ENCODE measurements around the gene TMEM217.

The TMEM217 gene

DNA sequence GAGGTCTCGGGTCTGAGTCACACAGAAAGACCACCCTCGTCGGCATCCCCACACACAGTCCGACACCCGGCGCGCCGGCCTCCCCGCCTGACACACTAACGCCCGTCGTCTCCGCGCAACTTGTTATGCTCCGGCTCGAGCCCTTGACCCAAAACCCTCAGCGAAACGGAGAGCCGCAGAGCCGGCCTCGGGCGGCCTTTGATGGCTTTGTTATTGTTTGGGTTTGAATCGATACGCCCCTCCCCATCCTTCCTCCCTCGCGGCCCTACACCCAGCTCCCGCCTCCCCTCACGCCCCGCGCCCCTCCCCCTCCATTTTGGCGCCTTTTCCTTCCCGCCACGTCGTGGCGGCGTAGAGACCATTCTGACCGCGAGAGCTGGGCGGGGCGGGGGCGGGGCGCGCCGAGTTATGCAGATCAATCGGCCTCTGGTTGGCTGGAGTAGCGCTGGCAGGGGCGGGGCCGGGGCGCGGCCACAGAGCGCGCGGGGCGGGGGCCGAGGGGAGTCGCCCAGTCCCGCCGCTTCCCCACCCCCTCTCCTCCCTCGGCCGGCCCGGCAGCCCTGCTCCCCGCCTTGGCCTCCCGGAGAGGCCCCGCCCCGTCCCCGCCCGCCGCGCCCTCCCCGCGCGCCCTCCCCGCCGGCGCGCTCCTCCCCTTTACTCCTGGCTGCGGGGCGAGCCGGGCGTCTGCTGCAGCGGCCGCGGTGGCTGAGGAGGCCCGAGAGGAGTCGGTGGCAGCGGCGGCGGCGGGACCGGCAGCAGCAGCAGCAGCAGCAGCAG is 88.3 kb downstream of the TMEM217 start, which contains the start of gene PIM1 (continued):
- no peak for TF ChIP-seq ATF2 (tag by site-specific recombination; IDR thresholded peaks at IDR 0.05; ENCODE audit: low read depth)
- peak; percentile 41 for TF ChIP-seq ZBTB26 (tag by site-specific recombination; optimal IDR thresholded peaks at IDR 0.05)
- TF ChIP-seq ZNF416 (tag by site-specific recombination; IDR thresholded peaks at IDR 0.05) = no peak
- TF ChIP-seq, protein P1, sequence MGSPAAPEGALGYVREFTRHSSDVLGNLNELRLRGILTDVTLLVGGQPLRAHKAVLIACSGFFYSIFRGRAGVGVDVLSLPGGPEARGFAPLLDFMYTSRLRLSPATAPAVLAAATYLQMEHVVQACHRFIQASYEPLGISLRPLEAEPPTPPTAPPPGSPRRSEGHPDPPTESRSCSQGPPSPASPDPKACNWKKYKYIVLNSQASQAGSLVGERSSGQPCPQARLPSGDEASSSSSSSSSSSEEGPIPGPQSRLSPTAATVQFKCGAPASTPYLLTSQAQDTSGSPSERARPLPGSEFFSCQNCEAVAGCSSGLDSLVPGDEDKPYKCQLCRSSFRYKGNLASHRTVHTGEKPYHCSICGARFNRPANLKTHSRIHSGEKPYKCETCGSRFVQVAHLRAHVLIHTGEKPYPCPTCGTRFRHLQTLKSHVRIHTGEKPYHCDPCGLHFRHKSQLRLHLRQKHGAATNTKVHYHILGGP (tag by site-specific recombination; IDR thresholded peaks at IDR 0.05) = no peak
- TF ChIP-seq ZBTB7A (tag by site-specific recombination; IDR thresholded peaks at IDR 0.05; ENCODE audit: low read depth) = peak; percentile 79; the same call in 1 of the 2 replicates
- no peak for TF ChIP-seq ZNF514 (tag by site-specific recombination; IDR thresholded peaks at IDR 0.05)
- no peak for TF ChIP-seq ZNF558 (tag by site-specific recombination; IDR thresholded peaks at IDR 0.05)
- no peak for TF ChIP-seq ZNF140 (tag by site-specific recombination; IDR thresholded peaks at IDR 0.05)
- no peak for TF ChIP-seq ZNF624 (tag by site-specific recombination; IDR thresholded peaks at IDR 0.05)
- no peak for TF ChIP-seq ZBTB1 (tag by site-specific recombination; IDR thresholded peaks at IDR 0.05)
- peak; percentile 34; the same call in 1 of the 2 replicates for TF ChIP-seq GFI1B (tag by site-specific recombination; IDR thresholded peaks at IDR 0.05)
- TF ChIP-seq ZIC2 (tag by site-specific recombination; IDR thresholded peaks at IDR 0.05) = peak; percentile 69
- TF ChIP-seq, protein P2, sequence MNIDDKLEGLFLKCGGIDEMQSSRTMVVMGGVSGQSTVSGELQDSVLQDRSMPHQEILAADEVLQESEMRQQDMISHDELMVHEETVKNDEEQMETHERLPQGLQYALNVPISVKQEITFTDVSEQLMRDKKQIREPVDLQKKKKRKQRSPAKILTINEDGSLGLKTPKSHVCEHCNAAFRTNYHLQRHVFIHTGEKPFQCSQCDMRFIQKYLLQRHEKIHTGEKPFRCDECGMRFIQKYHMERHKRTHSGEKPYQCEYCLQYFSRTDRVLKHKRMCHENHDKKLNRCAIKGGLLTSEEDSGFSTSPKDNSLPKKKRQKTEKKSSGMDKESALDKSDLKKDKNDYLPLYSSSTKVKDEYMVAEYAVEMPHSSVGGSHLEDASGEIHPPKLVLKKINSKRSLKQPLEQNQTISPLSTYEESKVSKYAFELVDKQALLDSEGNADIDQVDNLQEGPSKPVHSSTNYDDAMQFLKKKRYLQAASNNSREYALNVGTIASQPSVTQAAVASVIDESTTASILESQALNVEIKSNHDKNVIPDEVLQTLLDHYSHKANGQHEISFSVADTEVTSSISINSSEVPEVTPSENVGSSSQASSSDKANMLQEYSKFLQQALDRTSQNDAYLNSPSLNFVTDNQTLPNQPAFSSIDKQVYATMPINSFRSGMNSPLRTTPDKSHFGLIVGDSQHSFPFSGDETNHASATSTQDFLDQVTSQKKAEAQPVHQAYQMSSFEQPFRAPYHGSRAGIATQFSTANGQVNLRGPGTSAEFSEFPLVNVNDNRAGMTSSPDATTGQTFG (tag by site-specific recombination; IDR thresholded peaks at IDR 0.05; ENCODE audit: borderline replicate concordance) = no peak
- no peak for TF ChIP-seq ZNF623 (tag by site-specific recombination; IDR thresholded peaks at IDR 0.05)
- TF ChIP-seq YY2 (tag by site-specific recombination; IDR thresholded peaks at IDR 0.05) = 0 out of 2 replicates have a peak, but pooled peaks have one; percentile 25
- TF ChIP-seq, protein P3, sequence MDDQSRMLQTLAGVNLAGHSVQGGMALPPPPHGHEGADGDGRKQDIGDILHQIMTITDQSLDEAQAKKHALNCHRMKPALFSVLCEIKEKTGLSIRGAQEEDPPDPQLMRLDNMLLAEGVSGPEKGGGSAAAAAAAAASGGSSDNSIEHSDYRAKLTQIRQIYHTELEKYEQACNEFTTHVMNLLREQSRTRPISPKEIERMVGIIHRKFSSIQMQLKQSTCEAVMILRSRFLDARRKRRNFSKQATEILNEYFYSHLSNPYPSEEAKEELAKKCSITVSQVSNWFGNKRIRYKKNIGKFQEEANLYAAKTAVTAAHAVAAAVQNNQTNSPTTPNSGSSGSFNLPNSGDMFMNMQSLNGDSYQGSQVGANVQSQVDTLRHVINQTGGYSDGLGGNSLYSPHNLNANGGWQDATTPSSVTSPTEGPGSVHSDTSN (CRISPR knock-in tag; IDR thresholded peaks at IDR 0.05) = peak; percentile 53; the same call in 1 of the 2 replicates
- TF ChIP-seq, protein P4, sequence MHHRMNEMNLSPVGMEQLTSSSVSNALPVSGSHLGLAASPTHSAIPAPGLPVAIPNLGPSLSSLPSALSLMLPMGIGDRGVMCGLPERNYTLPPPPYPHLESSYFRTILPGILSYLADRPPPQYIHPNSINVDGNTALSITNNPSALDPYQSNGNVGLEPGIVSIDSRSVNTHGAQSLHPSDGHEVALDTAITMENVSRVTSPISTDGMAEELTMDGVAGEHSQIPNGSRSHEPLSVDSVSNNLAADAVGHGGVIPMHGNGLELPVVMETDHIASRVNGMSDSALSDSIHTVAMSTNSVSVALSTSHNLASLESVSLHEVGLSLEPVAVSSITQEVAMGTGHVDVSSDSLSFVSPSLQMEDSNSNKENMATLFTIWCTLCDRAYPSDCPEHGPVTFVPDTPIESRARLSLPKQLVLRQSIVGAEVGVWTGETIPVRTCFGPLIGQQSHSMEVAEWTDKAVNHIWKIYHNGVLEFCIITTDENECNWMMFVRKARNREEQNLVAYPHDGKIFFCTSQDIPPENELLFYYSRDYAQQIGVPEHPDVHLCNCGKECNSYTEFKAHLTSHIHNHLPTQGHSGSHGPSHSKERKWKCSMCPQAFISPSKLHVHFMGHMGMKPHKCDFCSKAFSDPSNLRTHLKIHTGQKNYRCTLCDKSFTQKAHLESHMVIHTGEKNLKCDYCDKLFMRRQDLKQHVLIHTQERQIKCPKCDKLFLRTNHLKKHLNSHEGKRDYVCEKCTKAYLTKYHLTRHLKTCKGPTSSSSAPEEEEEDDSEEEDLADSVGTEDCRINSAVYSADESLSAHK (tag by site-specific recombination; IDR thresholded peaks at IDR 0.05) = peak; percentile 66
- peak; percentile 99 for TF ChIP-seq KLF10 (tag by site-specific recombination; IDR thresholded peaks at IDR 0.05)
- TF ChIP-seq SCRT1 (tag by site-specific recombination; IDR thresholded peaks at IDR 0.05; ENCODE audit: borderline replicate concordance) = no peak
- no peak for TF ChIP-seq ZNF529 (tag by site-specific recombination; IDR thresholded peaks at IDR 0.05; ENCODE audit: insufficient replicate concordance)
- peak; percentile 68; the same call in 1 of the 2 replicates for TF ChIP-seq ZBTB21 (tag by site-specific recombination; IDR thresholded peaks at IDR 0.05)
- no peak; the same call in 1 of the 2 replicates for TF ChIP-seq MYNN (tag by site-specific recombination; IDR thresholded peaks at IDR 0.05; ENCODE audit: borderline replicate concordance)
- TF ChIP-seq, protein P5, sequence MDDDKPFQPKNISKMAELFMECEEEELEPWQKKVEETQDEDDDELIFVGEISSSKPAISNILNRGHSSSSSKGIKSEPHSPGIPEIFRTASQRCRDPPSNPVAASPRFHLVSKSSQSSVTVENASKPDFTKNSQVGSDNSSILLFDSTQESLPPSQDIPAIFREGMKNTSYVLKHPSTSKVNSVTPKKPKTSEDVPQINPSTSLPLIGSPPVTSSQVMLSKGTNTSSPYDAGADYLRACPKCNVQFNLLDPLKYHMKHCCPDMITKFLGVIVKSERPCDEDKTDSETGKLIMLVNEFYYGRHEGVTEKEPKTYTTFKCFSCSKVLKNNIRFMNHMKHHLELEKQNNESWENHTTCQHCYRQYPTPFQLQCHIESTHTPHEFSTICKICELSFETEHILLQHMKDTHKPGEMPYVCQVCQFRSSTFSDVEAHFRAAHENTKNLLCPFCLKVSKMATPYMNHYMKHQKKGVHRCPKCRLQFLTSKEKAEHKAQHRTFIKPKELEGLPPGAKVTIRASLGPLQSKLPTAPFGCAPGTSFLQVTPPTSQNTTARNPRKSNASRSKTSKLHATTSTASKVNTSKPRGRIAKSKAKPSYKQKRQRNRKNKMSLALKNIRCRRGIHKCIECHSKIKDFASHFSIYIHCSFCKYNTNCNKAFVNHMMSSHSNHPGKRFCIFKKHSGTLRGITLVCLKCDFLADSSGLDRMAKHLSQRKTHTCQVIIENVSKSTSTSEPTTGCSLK (tag by site-specific recombination; IDR thresholded peaks at IDR 0.05) = no peak
- TF ChIP-seq WT1 (tag by site-specific recombination; IDR thresholded peaks at IDR 0.05) = peak; percentile 95
- TF ChIP-seq ZNF658 (tag by site-specific recombination; IDR thresholded peaks at IDR 0.05) = no peak
- TF ChIP-seq ZNF274 (IDR thresholded peaks at IDR 0.05; ENCODE audit: low read length) = no peak
- TF ChIP-seq ZNF274 (tag by site-specific recombination; IDR thresholded peaks at IDR 0.05; ENCODE audit: borderline replicate concordance) = no peak
